Hematopoietic multipotent progenitor cell treated with erythropoietin and hydrocortisone succinate and interleukin-3 and kit ligand, for 8 days (in vitro differentiated cells): ENCODE measurements around the gene OTOGL.
"Not testable (repeated sequence)": the region's sequence is repeated elsewhere in the genome, so short reads cannot be mapped to it uniquely, and the experiment has no call there.

Source experiments
- DNase-seq: peaks from one replicate; pipeline ENCODE4 v3.0.0-alpha.2; 2015

Gene OTOGL

GRCh38 chr12:80299219-80299618 is 199.9 kb downstream of the OTOGL start:
- no peak for DNase-seq

GRCh38 chr12:80299976-80300375 is 200.6 kb downstream of the OTOGL start:
- no peak for DNase-seq

GRCh38 chr12:80307436-80307835 is 208.1 kb downstream of the OTOGL start:
- not testable (repeated sequence) for DNase-seq

- DNase-seq: no peak
Measured at GRCh38 chr12:80313209-80313608, 213.9 kb downstream of the OTOGL start.

- DNase-seq: no peak
Measured at GRCh38 chr12:80314741-80315140, 215.4 kb downstream of the OTOGL start.

- DNase-seq: no peak
Measured at GRCh38 chr12:80316222-80316621, 216.9 kb downstream of the OTOGL start.

- no peak for DNase-seq
Measured at GRCh38 chr12:80317307-80317706, 218.0 kb downstream of the OTOGL start.

- no peak for DNase-seq
Measured at GRCh38 chr12:80317899-80318298, 218.6 kb downstream of the OTOGL start.

- no peak for DNase-seq
Measured at GRCh38 chr12:80320121-80320678, 220.9 kb downstream of the OTOGL start.

- no peak for DNase-seq
Measured at GRCh38 chr12:80321653-80322052, 222.3 kb downstream of the OTOGL start.

- no peak for DNase-seq
Measured at GRCh38 chr12:80325167-80325959, 226.0 kb downstream of the OTOGL start.

GRCh38 chr12:80332827-80333226 is 233.5 kb downstream of the OTOGL start:
- DNase-seq: no peak

GRCh38 chr12:80352474-80352873 is 253.1 kb downstream of the OTOGL start:
- DNase-seq: no peak

- DNase-seq: no peak
Measured at GRCh38 chr12:80353254-80353653, 253.9 kb downstream of the OTOGL start.

- DNase-seq: no peak
Measured at GRCh38 chr12:80356097-80356496, 256.8 kb downstream of the OTOGL start.

GRCh38 chr12:80359703-80360102 is 260.4 kb downstream of the OTOGL start:
- no peak for DNase-seq

- no peak for DNase-seq
Measured at GRCh38 chr12:80364056-80364455, 264.7 kb downstream of the OTOGL start.

GRCh38 chr12:80373666-80374065 is 274.3 kb downstream of the OTOGL start:
- DNase-seq: no peak

GRCh38 chr12:80374615-80375014 is 275.3 kb downstream of the OTOGL start:
- DNase-seq: no peak

GRCh38 chr12:80377140-80377794 is 277.9 kb downstream of the OTOGL start:
- no peak for DNase-seq

- no peak for DNase-seq
Measured at GRCh38 chr12:80381121-80381520, 281.8 kb downstream of the OTOGL start.

GRCh38 chr12:80382254-80382653 is 282.9 kb downstream of the OTOGL start:
- DNase-seq: no peak

- no peak for DNase-seq
Measured at GRCh38 chr12:80400571-80400991, 301.2 kb downstream of the OTOGL start.

- DNase-seq: no peak
Measured at GRCh38 chr12:80401191-80401590, 301.9 kb downstream of the OTOGL start.
